H1 (cell line): ENCODE results near the gene KIF27. TPM values are rescaled to one million over a fixed set of nuclear protein-coding genes. Genes with fewer than 3 reads are reported as not detected.

Source experiments
- CTCF ChIA-PET: fragments of 300-600 bp; sonication (Branson Sonifier 250); formaldehyde crosslinking; loops from one replicate; lab custom pipeline; 2021; ENCODE audit not compliant: partially characterized antibody; lab: Charles Lee
- POLR2A ChIA-PET: fragments of 300-600 bp; sonication (Branson Sonifier 250); formaldehyde crosslinking; loops from one replicate; lab custom pipeline; 2021; ENCODE audit warnings: inconsistent platforms; ENCODE audit not compliant: partially characterized antibody; lab: Charles Lee
- DNase-seq, 2 experiments: peaks; one replicate each; pipeline versions ENCODE4 v3.0.0 to v3.0.0-alpha.2; 2010 to 2022; ENCODE audit warnings: low spot score in 2 of 2, low read depth in 1 of 2, mixed read lengths in 1 of 2
- FAIRE-seq: peaks from 2 replicates; lab custom pipeline; 2011; peaks lifted over from hg19 to GRCh38; lab: Jason Lieb, UNC
- H2AFZ ChIP-seq: 2 replicates; pipeline ENCODE4 v1.8.1; 2012; ENCODE audit warnings: low read length, inconsistent platforms
- H2AK5ac ChIP-seq: 2 replicates; pipeline ENCODE4 v1.6.1; 2013; ENCODE audit warnings: low read depth, low read length
- H2BK120ac ChIP-seq: replicated peaks from 2 replicates; pipeline ENCODE3; 2013; ENCODE audit warnings: low read depth, low read length, inconsistent platforms
- H2BK12ac ChIP-seq: 2 replicates; pipeline ENCODE4 v1.6.1; 2013; ENCODE audit warnings: low read depth, low read length
- H2BK15ac ChIP-seq: 2 replicates; pipeline ENCODE4 v1.6.1; 2013; ENCODE audit warnings: low read length
- H2BK20ac ChIP-seq: 2 replicates; pipeline ENCODE4 v1.6.1; 2013; ENCODE audit warnings: low read length
- H2BK5ac ChIP-seq: 2 replicates; pipeline ENCODE4 v1.6.1; 2013; ENCODE audit warnings: low read depth, low read length
- H3K14ac ChIP-seq: 2 replicates; pipeline ENCODE4 v1.6.1; 2013; ENCODE audit warnings: inconsistent platforms; ENCODE audit not compliant: insufficient read length
- H3K18ac ChIP-seq: 2 replicates; pipeline ENCODE4 v1.6.1; 2013; ENCODE audit warnings: low read length; ENCODE audit errors: extremely low read depth
- H3K23ac ChIP-seq: 2 replicates; pipeline ENCODE4 v1.6.1; 2013; ENCODE audit warnings: inconsistent platforms; ENCODE audit not compliant: insufficient read length
- H3K23me2 ChIP-seq: 2 replicates; pipeline ENCODE4 v1.6.1; 2013; ENCODE audit warnings: low read depth, low read length
- H3K27ac ChIP-seq: 2 replicates; pipeline ENCODE4 v1.6.1; 2011; ENCODE audit warnings: low read depth, low read length, inconsistent platforms
- H3K27me3 ChIP-seq, 4 experiments: replicated peaks in 1 of 4; 1 replicate in 1 of 4; 2 replicates in 3 of 4; pipeline versions ENCODE4 v1.6.1 to v1.8.1; 2011 to 2013; ENCODE audit warnings: low read length in 3 of 4, mild to moderate bottlenecking in 3 of 4, inconsistent platforms in 2 of 4, mixed read lengths in 2 of 4, moderate library complexity in 1 of 4; ENCODE audit not compliant: control insufficient read depth in 3 of 4, insufficient read depth in 3 of 4; ENCODE audit errors: extremely low read depth in 1 of 4
- H3K36me3 ChIP-seq, 4 experiments: 2 replicates each; pipeline versions ENCODE4 v1.6.1 to v1.8.1; 2011 to 2013; ENCODE audit warnings: mild to moderate bottlenecking in 4 of 4, low read length in 3 of 4, moderate library complexity in 2 of 4, control low read depth in 1 of 4, inconsistent platforms in 1 of 4; ENCODE audit not compliant: insufficient read depth in 4 of 4, control insufficient read depth in 2 of 4
- H3K4ac ChIP-seq: replicated peaks from 2 replicates; pipeline ENCODE3; 2013; ENCODE audit warnings: low read length, low read depth, mixed read lengths, inconsistent platforms; ENCODE audit not compliant: insufficient read length
- H3K4me1 ChIP-seq, 4 experiments: replicated peaks in 1 of 4; 1 replicate in 1 of 4; 2 replicates in 3 of 4; pipeline versions ENCODE4 v1.6.1 to v1.8.1; 2011 to 2013; ENCODE audit warnings: low read length in 3 of 4, inconsistent platforms in 2 of 4, mixed read lengths in 1 of 4; ENCODE audit not compliant: insufficient read depth in 4 of 4, control insufficient read depth in 3 of 4
- H3K4me2 ChIP-seq, 2 experiments: 2 replicates each; pipeline versions ENCODE4 v1.6.1 to v1.8.1; 2011 to 2013; ENCODE audit warnings: low read depth in 2 of 2, low read length in 2 of 2, control low read depth in 1 of 2, inconsistent platforms in 1 of 2, mild to moderate bottlenecking in 1 of 2; ENCODE audit not compliant: insufficient read depth in 1 of 2
- H3K4me3 ChIP-seq, 4 experiments: fragments of 200-600, 300-600 bp in 1 of 4; sonication (generic), shearing (Covaris generic), sonication (Bioruptor Twin) in 1 of 4; 2 replicates each; pipeline versions ENCODE4 v1.5.1 to v1.8.1; 2011 to 2016; ENCODE audit warnings: low read length in 4 of 4, low read depth in 3 of 4, control low read depth in 2 of 4, inconsistent platforms in 2 of 4, mild to moderate bottlenecking in 2 of 4, mixed read lengths in 1 of 4, moderate library complexity in 1 of 4; ENCODE audit not compliant: insufficient read depth in 2 of 4; ENCODE audit errors: extremely low read depth in 1 of 4
- H3K56ac ChIP-seq: replicated peaks from 2 replicates; pipeline ENCODE3; 2013; ENCODE audit warnings: low read depth, mild to moderate bottlenecking, mixed read lengths, low read length, inconsistent platforms; ENCODE audit not compliant: insufficient read length
- H3K79me1 ChIP-seq: 2 replicates; pipeline ENCODE4 v1.6.1; 2013; ENCODE audit warnings: low read depth, low read length, control low read depth
- H3K79me2 ChIP-seq, 2 experiments: 2 replicates each; pipeline versions ENCODE4 v1.6.1 to v1.8.1; 2012 to 2013; ENCODE audit warnings: low read length in 2 of 2, mild to moderate bottlenecking in 2 of 2, inconsistent platforms in 1 of 2; ENCODE audit not compliant: insufficient read depth in 2 of 2, control insufficient read depth in 1 of 2
- H3K9ac ChIP-seq, 4 experiments: replicated peaks in 1 of 4; 1 replicate in 1 of 4; 2 replicates in 3 of 4; pipeline versions ENCODE4 v1.6.1 to v1.8.1; 2011 to 2013; ENCODE audit warnings: low read depth in 3 of 4, low read length in 3 of 4, control low read depth in 2 of 4, mild to moderate bottlenecking in 2 of 4, moderate library complexity in 2 of 4, inconsistent platforms in 1 of 4; ENCODE audit errors: extremely low read depth in 1 of 4
- H3K9me3 ChIP-seq, 2 experiments: 2 replicates each; pipeline versions ENCODE4 v1.6.1 to v1.8.1; 2012 to 2013; ENCODE audit warnings: mild to moderate bottlenecking in 2 of 2, moderate library complexity in 2 of 2, control low read depth in 1 of 2, inconsistent platforms in 1 of 2, low read depth in 1 of 2, low read length in 1 of 2, mixed read lengths in 1 of 2; ENCODE audit not compliant: insufficient read depth in 2 of 2
- H4K20me1 ChIP-seq, 2 experiments: replicated peaks in 1 of 2; 2 replicates each; pipeline versions ENCODE3 to v1.8.1; 2011 to 2013; ENCODE audit warnings: inconsistent platforms in 2 of 2, low read length in 2 of 2, mild to moderate bottlenecking in 1 of 2; ENCODE audit not compliant: insufficient read depth in 2 of 2, control insufficient read depth in 1 of 2
- H4K5ac ChIP-seq: 2 replicates; pipeline ENCODE4 v1.6.1; 2013; ENCODE audit warnings: low read length, low read depth, mixed read lengths, inconsistent platforms; ENCODE audit not compliant: insufficient read length
- H4K8ac ChIP-seq: 2 replicates; pipeline ENCODE4 v1.8.0; 2013; ENCODE audit warnings: mild to moderate bottlenecking, moderate library complexity, low read length, inconsistent platforms; ENCODE audit not compliant: insufficient read depth; ENCODE audit errors: extremely low read depth
- H4K91ac ChIP-seq: replicated peaks from 2 replicates; pipeline ENCODE3; 2013; ENCODE audit warnings: low read length, mixed read lengths, inconsistent platforms; ENCODE audit not compliant: insufficient read length
- BACH1 ChIP-seq: IDR thresholded peaks from 2 replicates; pipeline ENCODE4 v1.6.1; 2012; ENCODE audit warnings: low read length, improper control_type of control experiment
- BCL11A ChIP-seq, 2 experiments: IDR thresholded peaks; one replicate each; pipeline ENCODE4 v1.6.1; 2011; ENCODE audit warnings: low read depth in 2 of 2, low read length in 2 of 2, mild to moderate bottlenecking in 2 of 2
- BRCA1 ChIP-seq: IDR thresholded peaks from 2 replicates; pipeline ENCODE4 v1.6.1; 2012; ENCODE audit warnings: low read depth, low read length, improper control_type of control experiment
- GABPA ChIP-seq: IDR thresholded peaks from 2 replicates; pipeline ENCODE4 v1.6.1; 2011; ENCODE audit warnings: mild to moderate bottlenecking, low read length, moderate library complexity, borderline replicate concordance; ENCODE audit not compliant: insufficient read depth
- HDAC2 ChIP-seq, 2 experiments: fragments of 300-600 bp in 1 of 2; sonication (generic) in 1 of 2; IDR thresholded peaks; 2 replicates each; pipeline ENCODE4 v1.6.1; 2011 to 2012; ENCODE audit warnings: low read depth in 2 of 2, low read length in 2 of 2, mild to moderate bottlenecking in 2 of 2, moderate library complexity in 2 of 2, borderline replicate concordance in 1 of 2, inconsistent platforms in 1 of 2
- JUND ChIP-seq: IDR thresholded peaks from 2 replicates; pipeline ENCODE4 v1.6.1; 2011; ENCODE audit warnings: mild to moderate bottlenecking, improper control_type of control experiment, low read length
- MAFK ChIP-seq: IDR thresholded peaks from 2 replicates; pipeline ENCODE4 v1.6.1; 2012; ENCODE audit warnings: low read depth, mild to moderate bottlenecking, improper control_type of control experiment, low read length
- RBBP5 ChIP-seq: IDR thresholded peaks from 2 replicates; pipeline ENCODE4 v1.7.1; 2012; ENCODE audit warnings: low read depth, mild to moderate bottlenecking, inconsistent platforms, low read length, moderate library complexity, borderline replicate concordance
- RXRA ChIP-seq: IDR thresholded peaks from 2 replicates; pipeline ENCODE4 v1.6.1; 2011; ENCODE audit warnings: low read depth, mild to moderate bottlenecking, low read length, moderate library complexity; ENCODE audit not compliant: insufficient read depth
- TAF1 ChIP-seq: IDR thresholded peaks from 2 replicates; pipeline ENCODE4 v1.6.1; 2011; ENCODE audit warnings: mild to moderate bottlenecking, low read depth, low read length
- TBP ChIP-seq: IDR thresholded peaks from 2 replicates; pipeline ENCODE4 v1.6.1; 2011; ENCODE audit warnings: low read depth, low read length, improper control_type of control experiment
- TCF12 ChIP-seq: IDR thresholded peaks from 2 replicates; pipeline ENCODE4 v1.6.1; 2011; ENCODE audit warnings: low read depth, mild to moderate bottlenecking, low read length
- USF2 ChIP-seq: IDR thresholded peaks from 2 replicates; pipeline ENCODE4 v1.6.1; 2011; ENCODE audit warnings: low read length, improper control_type of control experiment
- ZNF274 ChIP-seq: IDR thresholded peaks from 2 replicates; pipeline ENCODE4 v1.7.0; 2012; ENCODE audit warnings: low read length, borderline replicate concordance; ENCODE audit errors: extremely low read depth
- WGBS, 2 experiments: shearing (Covaris generic) in 1 of 2; methylation state at CpG; one replicate each; pipeline versions ENCODE4 v1.1.6 to v1.1.7; 2013 to 2015; ENCODE audit warnings: low lambda C conversion rate in 2 of 2, mixed read lengths in 2 of 2, inconsistent platforms in 1 of 2, low coverage in 1 of 2, missing lambda C conversion rate in 1 of 2; ENCODE audit not compliant: insufficient replicate concordance in 2 of 2, insufficient coverage in 1 of 2, insufficient read length in 1 of 2; ENCODE audit errors: extremely low coverage in 1 of 2, missing lambda C conversion rate in 1 of 2; 5-methylcytosine and 5-hydroxymethylcytosine counted together
- polyA plus RNA-seq, 7 experiments: library from polyadenylated mRNA; depleted of rRNA in 3 of 7; stranded (reverse) in 5 of 7; unstranded in 2 of 7; fragments of >200 nt in 5 of 7; fragments of 200-250 nt in 2 of 7; gene quantifications; 1 replicate in 5 of 7; 2 replicates in 1 of 7; 4 replicates in 1 of 7; pipeline versions ENCODE4 v1.2.1 to v1.2.3, GENCODE V29; 2011 to 2013; ENCODE audit warnings: missing spikeins in 2 of 7, mixed read lengths in 2 of 7
- total RNA-seq: library from RNA; stranded (reverse); fragmentation: NEBNext Ultra II Directional; extraction: Animal tissue kit (Norgen Biotek cat#: 25700); gene quantifications from 2 replicates; pipeline ENCODE4 v1.2.1, GENCODE V29; 2021

Gene KIF27
- total and polyA plus RNA-seq, 2 of the 8 experiments (the other 6 are each of a cell fraction or from before 2014, with no cell fraction given): 0.47 to 7.0 TPM

- Histone ChIP-seq H3K4me2 (no peak overlapping the region), H3K56ac (no peak overlapping the region), H4K91ac (no peak overlapping the region), H4K8ac (no peak overlapping the region), H2BK15ac (no peak overlapping the region), H3K23ac (no peak overlapping the region), H2AFZ (no peak overlapping the region), H3K14ac (no peak overlapping the region), H3K4me3 (no peak overlapping the region), H4K5ac (no peak overlapping the region), H3K27ac (no peak overlapping the region), H2BK20ac (no peak overlapping the region), H4K20me1 (no peaks in the 10 kb centered on the region), H3K4me1 (peaks cover 0 to 6% (median 0%) of the 10 kb centered on the region in 4 experiments; a peak in 2 of 7 replicates), H3K79me1 (no peaks in the 10 kb centered on the region), H3K23me2 (no peaks in the 10 kb centered on the region), H3K9ac (no peak overlapping the region), H2BK120ac (no peak overlapping the region), H2AK5ac (no peak overlapping the region), H3K4ac (no peak overlapping the region), H2BK12ac (no peak overlapping the region), H3K36me3 (no peaks in the 10 kb centered on the region), H3K9me3 (no peaks in the 10 kb centered on the region), H3K18ac (no peak overlapping the region), H3K79me2 (no peaks in the 10 kb centered on the region), H3K27me3 (no peaks in the 10 kb centered on the region), H2BK5ac (no peak overlapping the region)
- POLR2A ChIA-PET: no interaction called here
- no peak for DNase-seq
- CTCF ChIA-PET: interaction anchor here (1.1 kb wide), 1 partner anchor 362 kb away, joined by 5 read pairs; no protein-coding TSS in a partner anchor
- WGBS, 2 experiments: 96% methylated on average over 2 of the region's 2 CpGs; no CpG with 5 or more reads in 1 of the 2 experiments
- FAIRE-seq: no peak
- no peak for TF ChIP-seq TAF1
- TF ChIP-seq HDAC2 (IDR thresholded peaks at IDR 0.05; ENCODE audit: borderline replicate concordance in 1 of 2, low read depth in 2 of 2, low read length in 2 of 2): no peak
- TF ChIP-seq ZNF274: no peak
- TF ChIP-seq BACH1: no peak
- no peak for TF ChIP-seq RXRA
- no peak for TF ChIP-seq TCF12
- no peak for TF ChIP-seq JUND
- no peak for TF ChIP-seq USF2
- no peak for TF ChIP-seq BCL11A (IDR thresholded peaks at IDR 0.05; ENCODE audit: low read depth in 2 of 2, low read length in 2 of 2)
- TF ChIP-seq TBP: no peak
- no peak for TF ChIP-seq RBBP5
- no peak for TF ChIP-seq GABPA
- no peak for TF ChIP-seq MAFK
- TF ChIP-seq BRCA1: no peak
These were observed 10.8 kb upstream of the KIF27 start for GRCh38 chr9:83932011-83932410.
